T-helper 2 cell treated with Interferon-gamma antibody and Interleukin-4, amounts not matched to agents 5 μg/mL and 100 μg/mL, for 36 hours (primary cell): ENCODE measurements around the gene PDILT.

Experiments used
- DNase-seq: peaks from one replicate; pipeline ENCODE4 v3.0.0; 2021; ENCODE audit warnings: low spot score
- H3K27ac Mint-ChIP-seq: one replicate; pipeline ENCODE4 v1.8.0; 2021; ENCODE audit warnings: mild to moderate bottlenecking, mixed read lengths
- H3K27me3 Mint-ChIP-seq: one replicate; pipeline ENCODE4 v1.8.0; 2021; ENCODE audit warnings: low read depth, mixed read lengths
- H3K36me3 Mint-ChIP-seq: one replicate; pipeline ENCODE4 v1.8.0; 2021; ENCODE audit warnings: low read depth, mixed read lengths
- H3K4me1 Mint-ChIP-seq: one replicate; pipeline ENCODE4 v1.8.0; 2021; ENCODE audit warnings: low read depth, mixed read lengths
- H3K4me3 Mint-ChIP-seq: one replicate; pipeline ENCODE4 v1.8.0; 2022; ENCODE audit warnings: mild to moderate bottlenecking, moderate library complexity, mixed read lengths
- H3K9me3 Mint-ChIP-seq: one replicate; pipeline ENCODE4 v1.8.0; 2021; ENCODE audit warnings: mixed read lengths

PDILT gene

DNA sequence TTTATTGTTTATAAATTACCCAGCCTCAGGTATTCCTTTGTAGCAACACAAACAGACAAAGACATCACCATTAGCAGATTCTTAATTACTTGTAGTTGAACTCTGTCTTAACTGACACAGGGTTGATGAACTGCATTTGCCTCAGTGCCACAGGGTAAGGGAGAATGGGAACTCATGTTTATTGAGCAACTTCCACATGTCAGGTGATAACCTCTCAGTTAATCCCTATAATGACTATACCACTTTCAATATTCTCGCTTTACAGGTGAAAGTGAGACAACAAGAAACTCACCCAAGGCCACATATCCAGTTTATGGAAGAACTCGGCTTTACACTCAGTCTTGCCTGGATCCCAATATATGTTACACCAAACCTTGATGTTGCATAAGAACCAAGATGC is 8.6 kb downstream of the PDILT start:
- H3K36me3 Mint-ChIP-seq: no peaks in the 10 kb centered on the region
- no peaks in the 10 kb centered on the region for H3K4me1 Mint-ChIP-seq
- no peaks in the 10 kb centered on the region for H3K9me3 Mint-ChIP-seq
- no peak for DNase-seq
- H3K4me3 Mint-ChIP-seq: no peak overlapping the region
- no peak overlapping the region for H3K27ac Mint-ChIP-seq
- no peaks in the 10 kb centered on the region for H3K27me3 Mint-ChIP-seq

DNA sequence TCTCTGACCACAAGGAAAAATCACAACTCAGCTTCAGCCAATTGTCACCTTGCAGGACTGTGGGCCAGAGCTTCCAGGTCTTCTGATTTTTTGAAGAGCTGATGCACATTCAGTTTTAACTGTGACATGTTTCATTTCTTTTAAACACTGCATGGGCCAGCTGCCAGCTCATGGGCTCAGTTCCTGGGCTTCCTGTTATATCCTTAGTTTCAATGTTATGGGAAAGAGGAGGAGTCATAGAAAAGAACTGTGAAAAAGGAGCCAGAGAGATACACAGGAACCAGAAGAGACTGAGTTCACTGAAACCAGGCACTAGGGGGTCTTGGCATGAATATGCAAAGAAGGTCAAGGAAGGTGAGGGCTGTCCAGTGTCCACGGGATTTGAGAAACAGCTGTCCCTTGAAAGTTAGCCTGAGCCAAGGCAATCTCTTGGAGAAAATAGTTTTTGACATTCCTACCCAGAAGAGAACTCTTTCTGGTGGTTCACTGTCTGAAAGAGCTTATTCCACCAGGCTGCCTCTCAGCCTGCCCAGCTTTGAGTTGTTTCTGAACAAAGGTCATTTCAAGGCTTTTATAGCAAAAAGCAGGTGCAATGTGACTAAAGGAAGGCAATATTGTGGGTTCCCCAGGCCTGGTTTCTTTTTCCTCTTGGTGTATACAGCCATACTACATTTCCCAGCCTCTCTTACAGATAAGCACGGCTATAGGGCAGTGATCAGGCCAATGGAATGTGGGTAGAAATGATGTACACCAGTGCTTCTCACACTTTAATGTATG is 10.5 kb downstream of the PDILT start:
- Mint-ChIP-seq H3K36me3 (no peaks in the 10 kb centered on the region), H3K27ac (no peak overlapping the region), H3K27me3 (no peaks in the 10 kb centered on the region), H3K9me3 (no peaks in the 10 kb centered on the region), H3K4me1 (no peaks in the 10 kb centered on the region), H3K4me3 (no peak overlapping the region)
- DNase-seq: no peak

DNA sequence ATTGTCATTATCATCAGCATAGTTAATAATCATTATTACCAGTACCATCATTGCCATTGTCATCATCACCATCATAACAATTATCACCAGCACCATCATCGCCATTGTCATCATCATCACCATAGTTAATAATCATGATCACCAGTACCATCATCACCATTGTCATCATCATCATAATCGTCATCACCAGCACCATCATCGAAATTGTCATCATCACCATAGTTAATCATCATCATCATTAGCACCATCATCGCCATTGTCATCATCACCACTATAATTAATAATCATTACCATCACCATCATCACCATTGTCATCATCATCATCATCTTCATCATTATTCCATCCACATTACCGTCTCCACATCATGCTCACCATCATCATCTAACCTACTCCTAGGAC is 13.5 kb downstream of the PDILT start:
- no peaks in the 10 kb centered on the region for H3K4me1 Mint-ChIP-seq
- H3K9me3 Mint-ChIP-seq: no peaks in the 10 kb centered on the region
- no peaks in the 10 kb centered on the region for H3K36me3 Mint-ChIP-seq

DNA sequence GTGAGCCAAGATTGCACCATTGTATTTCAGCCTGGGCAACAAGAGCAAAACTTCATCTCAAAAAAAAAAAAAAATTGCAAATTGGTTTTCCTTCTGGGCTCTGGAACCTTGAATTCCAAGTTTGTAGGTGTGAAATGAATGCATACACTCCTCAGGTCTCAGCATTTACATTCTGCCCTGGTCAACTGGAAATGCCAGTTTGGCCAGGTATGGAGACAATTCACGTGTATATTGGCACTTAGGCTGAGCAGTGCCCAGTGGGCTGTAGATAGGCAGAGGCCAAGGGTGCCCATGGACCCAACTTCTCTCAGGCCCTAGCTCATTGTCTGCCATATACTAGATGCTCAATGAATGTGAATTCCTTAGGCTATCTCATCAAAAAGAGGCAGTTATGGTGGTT is 15.7 kb downstream of the PDILT start:
- Mint-ChIP-seq H3K9me3 (no peaks in the 10 kb centered on the region), H3K27ac (no peak overlapping the region), H3K36me3 (no peaks in the 10 kb centered on the region), H3K27me3 (no peaks in the 10 kb centered on the region), H3K4me1 (no peaks in the 10 kb centered on the region), H3K4me3 (no peak overlapping the region)
- DNase-seq: no peak

More for the DNA sequence above, 13.5 kb downstream of the PDILT start:
- H3K27ac Mint-ChIP-seq: no peak overlapping the region
- no peak overlapping the region for H3K4me3 Mint-ChIP-seq
- no peaks in the 10 kb centered on the region for H3K27me3 Mint-ChIP-seq
- DNase-seq: no peak

DNA sequence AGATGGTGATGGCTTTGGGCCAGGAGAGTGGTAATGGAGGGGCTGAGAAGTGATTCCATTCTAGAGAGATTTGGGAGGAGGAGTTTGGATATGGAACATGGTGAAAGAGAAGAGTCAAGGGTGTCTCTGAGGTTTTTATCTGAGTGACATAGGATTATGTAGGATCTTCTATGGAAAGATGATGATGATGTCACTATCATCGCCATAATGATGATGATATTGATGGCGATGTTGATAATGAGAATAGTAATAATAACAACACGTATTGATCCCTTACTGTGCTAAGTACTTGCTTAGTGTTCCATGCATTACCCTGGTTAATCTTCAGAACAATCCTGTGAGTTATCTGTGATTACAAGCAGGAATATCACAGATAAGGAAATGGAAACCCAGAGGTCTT is 16.6 kb downstream of the PDILT start:
- no peak for DNase-seq
- H3K9me3 Mint-ChIP-seq: no peaks in the 10 kb centered on the region
- no peak overlapping the region for H3K4me3 Mint-ChIP-seq
- no peaks in the 10 kb centered on the region for H3K27me3 Mint-ChIP-seq
- H3K27ac Mint-ChIP-seq: no peak overlapping the region
- H3K4me1 Mint-ChIP-seq: no peaks in the 10 kb centered on the region
- H3K36me3 Mint-ChIP-seq: no peaks in the 10 kb centered on the region

DNA sequence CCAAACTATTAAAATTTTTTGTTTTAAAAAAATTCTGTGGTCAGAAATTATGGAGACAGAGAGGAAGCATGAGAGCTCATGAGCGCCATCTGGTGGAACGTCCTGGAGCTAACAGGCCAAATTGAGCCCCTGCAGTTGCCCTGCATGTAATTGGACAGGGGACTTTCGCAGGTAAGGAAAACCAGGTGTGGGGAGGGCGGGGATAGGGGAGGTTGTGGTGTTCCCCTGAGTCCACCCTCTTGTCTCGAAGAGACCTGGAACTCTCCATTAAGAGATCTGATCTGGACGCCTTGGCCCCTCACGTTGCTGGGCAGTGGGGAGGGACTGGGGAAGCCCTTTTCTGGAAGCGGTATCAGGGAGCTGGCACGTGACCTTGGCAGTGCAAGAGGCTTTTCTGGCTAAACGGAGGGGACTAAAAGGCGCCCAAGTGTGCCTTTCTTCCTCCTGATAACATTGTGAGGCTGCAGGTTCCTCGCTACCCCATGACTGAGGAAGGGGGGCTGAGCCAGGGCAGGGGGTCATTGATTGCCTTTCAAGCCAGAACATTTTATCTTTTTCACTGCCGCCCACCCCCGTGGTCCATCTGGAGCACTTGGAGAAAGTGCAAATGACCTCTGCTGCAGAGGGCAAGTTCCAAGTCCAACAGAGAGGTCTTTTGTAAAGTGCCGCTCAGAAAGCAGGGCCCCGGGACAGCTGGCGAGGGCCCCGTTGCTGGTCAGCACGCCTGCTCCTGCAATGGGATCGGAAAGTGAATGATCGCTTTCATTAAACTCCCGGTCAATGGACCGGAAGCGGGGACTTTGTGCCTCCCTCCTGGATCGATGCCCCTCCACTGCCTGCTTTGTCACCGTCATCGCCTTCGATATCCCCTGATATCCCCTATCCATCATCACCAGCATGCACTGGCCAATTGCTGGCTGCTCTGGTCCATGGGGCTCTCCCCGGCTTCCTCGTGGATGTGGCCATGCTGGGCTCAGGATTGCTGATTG is 18.4 kb downstream of the PDILT start:
- no peak overlapping the region for H3K27ac Mint-ChIP-seq
- H3K4me3 Mint-ChIP-seq: no peak overlapping the region
- DNase-seq: peak; percentile 28
- H3K27me3 Mint-ChIP-seq: no peaks in the 10 kb centered on the region
- H3K4me1 Mint-ChIP-seq: no peaks in the 10 kb centered on the region
- no peaks in the 10 kb centered on the region for H3K36me3 Mint-ChIP-seq
- H3K9me3 Mint-ChIP-seq: no peaks in the 10 kb centered on the region

DNA sequence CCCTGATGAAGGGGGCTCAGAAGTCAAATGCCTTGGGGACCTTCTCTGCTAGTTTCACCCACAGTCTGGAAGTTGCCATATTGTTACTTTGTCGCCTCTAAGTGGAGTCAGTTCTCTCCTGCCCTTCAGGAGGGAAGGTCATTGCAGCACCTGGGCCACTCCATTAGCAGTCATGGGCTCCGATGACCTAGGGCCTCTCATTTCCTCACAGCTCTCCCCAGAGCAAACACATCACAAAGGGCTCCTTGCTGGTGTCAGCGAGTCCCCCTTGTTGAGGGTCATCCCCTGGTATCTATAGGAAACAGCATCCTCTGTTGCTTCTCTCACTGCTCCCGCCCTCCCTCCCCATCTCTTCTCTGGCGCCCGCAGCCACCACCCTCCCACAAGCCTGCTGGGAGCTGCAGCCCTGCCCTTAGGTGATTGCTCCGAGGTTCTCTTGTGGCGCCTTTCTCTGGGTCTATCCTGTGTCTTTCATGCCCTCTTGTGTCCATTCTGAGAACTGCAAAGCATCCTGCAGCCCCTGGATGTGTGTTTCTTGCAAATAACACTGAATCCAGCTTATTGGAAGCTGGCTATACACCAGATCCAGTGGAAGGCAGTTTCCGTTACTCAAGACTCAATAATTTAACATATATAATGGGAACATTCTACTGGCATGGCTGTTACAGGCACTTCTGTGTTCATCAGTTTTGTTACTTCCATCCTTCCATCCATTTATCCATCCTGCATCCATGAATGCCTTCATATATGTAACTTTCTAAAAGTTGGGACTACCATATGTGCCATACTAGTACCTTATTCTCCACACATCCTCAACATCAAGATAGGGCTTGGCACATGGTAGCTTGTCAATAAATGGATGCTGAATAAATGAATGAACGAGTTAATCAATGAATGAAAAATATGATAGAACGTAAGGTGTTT is 21.2 kb downstream of the PDILT start:
- H3K36me3 Mint-ChIP-seq: no peaks in the 10 kb centered on the region
- no peaks in the 10 kb centered on the region for H3K4me1 Mint-ChIP-seq
- H3K4me3 Mint-ChIP-seq: no peak overlapping the region
- DNase-seq: peak; percentile 28
- peaks cover 2% of the 10 kb centered on the region for H3K27me3 Mint-ChIP-seq
- H3K27ac Mint-ChIP-seq: no peak overlapping the region
- no peaks in the 10 kb centered on the region for H3K9me3 Mint-ChIP-seq

DNA sequence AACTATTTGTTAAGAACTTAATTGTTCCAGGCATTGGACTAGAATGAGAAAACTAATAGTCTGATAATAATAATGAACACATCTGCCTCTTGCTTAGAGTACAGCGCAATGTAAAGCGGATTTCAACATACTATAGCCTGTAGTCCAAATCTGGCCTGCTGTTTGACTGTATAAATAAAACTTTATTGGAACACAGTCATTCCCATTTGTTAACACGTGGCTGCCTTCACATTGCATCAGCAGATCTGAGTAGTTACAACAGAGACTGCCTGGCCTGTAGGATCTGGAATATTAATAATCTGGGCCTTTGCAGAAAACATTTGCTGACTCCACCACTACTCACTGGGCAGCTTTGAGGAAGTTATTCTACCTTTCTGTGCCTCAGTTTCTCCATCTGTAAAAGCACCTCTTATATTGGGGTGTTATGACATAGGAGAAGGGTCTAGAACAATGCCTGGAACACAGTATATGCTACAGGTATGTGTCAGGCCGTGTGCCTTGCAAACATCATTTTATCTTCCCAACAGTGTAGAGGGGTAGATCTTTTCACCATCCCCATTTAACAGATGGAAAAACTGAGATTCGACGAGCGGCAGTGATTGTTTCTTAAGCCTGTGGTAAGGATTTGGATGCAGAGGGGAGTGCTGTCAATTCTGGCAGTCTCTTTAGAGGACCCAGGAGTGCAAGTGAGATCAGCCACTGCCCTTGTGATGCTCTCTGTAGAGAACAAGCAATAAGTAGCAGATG is 22.2 kb downstream of the PDILT start:
- no peaks in the 10 kb centered on the region for H3K4me1 Mint-ChIP-seq
- peaks cover 2% of the 10 kb centered on the region for H3K27me3 Mint-ChIP-seq
- no peak overlapping the region for H3K27ac Mint-ChIP-seq
- H3K9me3 Mint-ChIP-seq: no peaks in the 10 kb centered on the region
- no peak overlapping the region for H3K4me3 Mint-ChIP-seq
- H3K36me3 Mint-ChIP-seq: no peaks in the 10 kb centered on the region
- DNase-seq: no peak

DNA sequence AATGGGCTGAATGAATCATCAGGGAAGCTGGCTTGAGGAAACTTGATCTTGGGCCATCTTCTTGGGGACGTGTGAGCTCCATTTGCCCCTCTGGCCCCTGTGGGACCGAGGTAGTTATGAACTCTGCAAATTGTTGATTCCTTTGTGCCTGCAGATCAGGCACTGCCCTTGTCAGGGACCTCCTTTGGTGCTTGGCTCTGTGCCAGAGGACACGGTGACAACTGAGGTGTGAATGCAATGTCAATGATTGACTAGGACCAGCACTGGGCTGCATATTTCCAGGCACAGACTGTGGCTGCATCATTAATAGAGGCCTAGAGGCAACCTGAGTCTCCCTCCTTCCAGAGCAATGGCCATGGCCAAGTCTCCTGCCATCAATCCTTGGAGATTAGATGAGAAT is 23.8 kb downstream of the PDILT start:
- Mint-ChIP-seq H3K4me3 (no peak overlapping the region), H3K27ac (no peak overlapping the region), H3K4me1 (no peaks in the 10 kb centered on the region), H3K36me3 (no peaks in the 10 kb centered on the region), H3K9me3 (no peaks in the 10 kb centered on the region), H3K27me3 (peaks cover 4% of the 10 kb centered on the region)
- DNase-seq: no peak

DNA sequence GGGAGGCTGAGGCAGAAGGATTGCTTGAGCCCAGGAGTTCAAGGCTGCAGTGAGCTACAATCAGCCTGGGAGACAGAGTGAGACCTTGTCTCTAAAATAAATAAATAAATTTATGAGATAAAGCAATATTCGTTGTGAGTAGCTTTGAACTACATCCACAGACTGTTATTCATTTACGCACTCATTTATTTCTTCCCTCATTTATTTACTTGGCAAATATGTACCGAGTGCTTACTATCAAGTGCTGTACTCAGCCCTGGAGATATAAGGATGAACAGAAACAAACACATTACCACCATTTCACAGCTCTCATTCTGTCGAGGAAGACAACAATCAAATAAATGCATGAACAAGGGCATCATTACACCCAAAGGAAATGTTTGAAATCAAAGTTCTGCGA is 27.4 kb downstream of the PDILT start:
- H3K4me1 Mint-ChIP-seq: no peaks in the 10 kb centered on the region
- peaks cover 4% of the 10 kb centered on the region for H3K27me3 Mint-ChIP-seq
- H3K9me3 Mint-ChIP-seq: no peaks in the 10 kb centered on the region
- H3K36me3 Mint-ChIP-seq: no peaks in the 10 kb centered on the region
- H3K4me3 Mint-ChIP-seq: no peak overlapping the region
- no peak overlapping the region for H3K27ac Mint-ChIP-seq
- DNase-seq: no peak

DNA sequence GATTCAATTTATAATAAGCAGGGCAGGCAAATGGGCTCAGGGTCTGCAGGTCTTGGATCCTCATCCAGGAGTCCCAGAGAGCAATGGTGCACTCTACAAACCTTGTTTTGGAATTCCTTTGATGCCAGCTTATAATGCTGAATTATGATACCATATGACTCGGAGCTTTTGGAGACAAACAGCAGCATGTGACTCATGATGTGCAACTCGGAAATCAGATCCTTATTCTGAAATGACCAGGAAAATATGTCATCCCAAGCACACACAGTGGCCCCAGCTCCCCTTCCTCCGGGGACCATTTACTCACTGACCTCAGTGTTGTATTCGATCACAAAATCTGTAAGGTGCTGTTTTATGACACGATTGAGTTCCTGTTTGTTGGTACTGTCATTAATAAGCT is 31.8 kb downstream of the PDILT start:
- no peak for DNase-seq
- no peaks in the 10 kb centered on the region for H3K36me3 Mint-ChIP-seq
- H3K4me1 Mint-ChIP-seq: no peaks in the 10 kb centered on the region
- peaks cover 3% of the 10 kb centered on the region for H3K27me3 Mint-ChIP-seq
- H3K4me3 Mint-ChIP-seq: no peak overlapping the region
- H3K27ac Mint-ChIP-seq: no peak overlapping the region
- no peaks in the 10 kb centered on the region for H3K9me3 Mint-ChIP-seq

DNA sequence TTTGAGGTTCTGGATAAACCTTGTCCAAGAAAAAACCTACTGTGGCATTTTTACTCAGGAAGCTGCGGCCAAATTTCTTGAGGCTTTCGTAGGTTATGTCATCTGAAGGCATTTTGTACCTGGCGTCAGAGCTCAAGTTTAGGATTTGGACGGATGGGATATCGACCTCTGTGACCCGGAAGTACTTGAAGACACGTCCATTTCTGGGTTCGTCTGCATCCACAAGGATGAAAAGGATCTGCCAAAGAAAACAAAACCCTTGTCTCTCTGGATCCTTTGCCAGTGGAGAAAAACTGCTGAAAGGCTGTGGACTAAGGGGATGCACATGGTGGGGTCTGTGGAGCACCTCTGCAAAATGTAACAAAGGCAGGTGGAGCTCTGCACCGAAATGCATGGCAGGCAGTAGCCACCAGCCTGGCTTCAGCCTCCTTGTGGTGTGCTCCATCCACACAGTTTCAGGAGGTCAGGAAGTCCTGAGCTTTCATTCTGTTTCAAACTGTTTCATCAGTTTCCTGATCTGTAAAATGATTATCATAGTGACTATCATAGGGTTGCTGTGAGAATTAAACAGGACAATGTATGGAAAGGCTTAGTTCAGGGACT is 35.0 kb downstream of the PDILT start:
- H3K27me3 Mint-ChIP-seq: no peaks in the 10 kb centered on the region
- no peak for DNase-seq
- H3K36me3 Mint-ChIP-seq: no peaks in the 10 kb centered on the region
- H3K4me3 Mint-ChIP-seq: no peak overlapping the region
- H3K9me3 Mint-ChIP-seq: no peaks in the 10 kb centered on the region
- no peaks in the 10 kb centered on the region for H3K4me1 Mint-ChIP-seq
- H3K27ac Mint-ChIP-seq: no peak overlapping the region

DNA sequence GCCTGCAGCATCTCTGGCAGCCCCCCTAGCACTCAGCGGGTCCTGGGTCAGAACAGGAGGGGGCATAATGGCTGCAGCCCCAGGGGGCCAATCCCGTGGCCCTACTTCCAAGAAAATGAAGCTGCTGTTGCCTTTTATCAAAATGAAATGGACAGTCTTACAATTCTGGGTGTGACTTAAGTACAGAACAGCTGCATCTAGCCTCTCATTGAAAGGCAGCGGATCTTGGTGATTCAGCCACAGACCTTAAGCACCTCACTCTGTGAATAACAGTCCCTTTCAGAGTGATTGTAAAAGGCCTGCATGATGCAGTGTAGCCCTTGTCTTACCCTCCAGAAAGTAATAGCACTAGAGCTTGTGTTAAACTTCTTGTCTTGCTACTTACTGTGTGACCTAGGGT is 40.5 kb downstream of the PDILT start:
- no peak overlapping the region for H3K4me3 Mint-ChIP-seq
- H3K27ac Mint-ChIP-seq: no peak overlapping the region
- no peaks in the 10 kb centered on the region for H3K36me3 Mint-ChIP-seq
- H3K4me1 Mint-ChIP-seq: no peaks in the 10 kb centered on the region
- H3K27me3 Mint-ChIP-seq: no peaks in the 10 kb centered on the region
- no peak for DNase-seq
- no peaks in the 10 kb centered on the region for H3K9me3 Mint-ChIP-seq
